Measurements from ENCODE around the gene NUP160.
"Not testable (repeated sequence)": the region's sequence is repeated elsewhere in the genome, so short reads cannot be mapped to it uniquely, and the experiment has no call there.

The NUP160 gene

DNA sequence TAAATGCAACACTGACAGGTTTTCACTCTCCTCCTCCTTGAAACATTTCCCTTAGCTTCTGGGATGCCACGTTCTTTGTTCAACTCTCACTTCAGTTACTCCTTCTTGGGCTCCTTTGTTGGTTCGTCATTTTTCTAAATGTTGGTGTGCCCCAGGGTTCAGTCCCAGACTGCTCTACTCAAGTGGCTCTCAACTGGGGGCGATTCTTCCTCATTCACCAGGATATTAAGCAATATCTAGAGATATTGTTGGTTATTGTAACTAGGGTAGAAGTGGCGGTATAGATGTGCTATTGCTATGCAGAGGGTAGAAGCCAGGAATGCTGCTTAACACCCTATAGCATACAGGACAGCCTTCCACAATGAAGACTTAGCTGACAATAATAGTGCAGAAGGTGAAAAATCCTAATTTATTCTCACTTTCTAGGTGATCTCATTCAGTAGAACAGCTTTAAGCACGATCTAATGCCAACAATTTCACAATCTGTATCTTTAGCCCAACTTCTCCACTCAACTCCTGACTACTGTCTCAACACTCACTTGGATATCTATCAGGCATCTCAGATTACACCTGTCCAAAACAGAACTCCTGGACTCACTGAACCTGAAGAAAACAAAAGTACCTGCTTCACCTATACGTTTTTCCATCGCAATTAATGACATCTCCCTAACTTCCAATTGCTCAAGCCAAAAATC, 4.6 kb downstream of the NUP160 start:
- TF ChIP-seq, protein P1, sequence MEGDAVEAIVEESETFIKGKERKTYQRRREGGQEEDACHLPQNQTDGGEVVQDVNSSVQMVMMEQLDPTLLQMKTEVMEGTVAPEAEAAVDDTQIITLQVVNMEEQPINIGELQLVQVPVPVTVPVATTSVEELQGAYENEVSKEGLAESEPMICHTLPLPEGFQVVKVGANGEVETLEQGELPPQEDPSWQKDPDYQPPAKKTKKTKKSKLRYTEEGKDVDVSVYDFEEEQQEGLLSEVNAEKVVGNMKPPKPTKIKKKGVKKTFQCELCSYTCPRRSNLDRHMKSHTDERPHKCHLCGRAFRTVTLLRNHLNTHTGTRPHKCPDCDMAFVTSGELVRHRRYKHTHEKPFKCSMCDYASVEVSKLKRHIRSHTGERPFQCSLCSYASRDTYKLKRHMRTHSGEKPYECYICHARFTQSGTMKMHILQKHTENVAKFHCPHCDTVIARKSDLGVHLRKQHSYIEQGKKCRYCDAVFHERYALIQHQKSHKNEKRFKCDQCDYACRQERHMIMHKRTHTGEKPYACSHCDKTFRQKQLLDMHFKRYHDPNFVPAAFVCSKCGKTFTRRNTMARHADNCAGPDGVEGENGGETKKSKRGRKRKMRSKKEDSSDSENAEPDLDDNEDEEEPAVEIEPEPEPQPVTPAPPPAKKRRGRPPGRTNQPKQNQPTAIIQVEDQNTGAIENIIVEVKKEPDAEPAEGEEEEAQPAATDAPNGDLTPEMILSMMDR (IDR thresholded peaks at IDR 0.05; ENCODE audit: insufficient read depth, low read length, missing control alignments) = no peak
- H3K4me3 ChIP-seq (ENCODE audit: low read depth, low read length) = no peak overlapping the region
- no peak for DNase-seq (ENCODE audit: low read depth, low spot score)
- ChIA-PET POLR2A (no interaction called here), CTCF (interaction anchor here (1.0 kb wide), 1 partner anchor 91 kb away, joined by 3 read pairs; no protein-coding TSS in a partner anchor)

DNA sequence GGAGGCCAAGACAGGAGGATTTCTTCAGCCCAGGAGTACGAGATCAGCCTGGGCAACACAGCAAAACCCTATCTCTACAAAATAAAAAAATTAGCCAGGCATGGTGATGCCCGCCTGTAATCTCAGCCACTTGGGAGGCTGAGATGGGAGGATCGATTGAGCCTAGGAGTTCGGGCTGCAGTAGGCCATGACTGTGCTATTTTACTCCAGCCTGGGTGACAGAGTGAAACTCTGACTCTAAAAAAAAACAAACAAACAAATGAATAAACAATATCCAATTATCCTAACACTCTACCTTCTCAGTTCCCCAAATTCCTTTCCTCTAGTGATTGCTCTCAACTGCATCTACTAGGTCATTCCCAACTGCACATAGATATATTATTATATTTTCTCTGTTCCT, 5.4 kb downstream of the NUP160 start:
- TF ChIP-seq, protein P1 (IDR thresholded peaks at IDR 0.05; ENCODE audit: insufficient read depth, low read length, missing control alignments) = no peak
- DNase-seq (ENCODE audit: low read depth, low spot score) = no peak
- ChIA-PET POLR2A (no interaction called here), CTCF (interaction anchor here (1.0 to 2.3 kb wide), 2 partner anchors 11 to 92 kb away, joined by 3 to 13 read pairs; no protein-coding TSS in a partner anchor)
- no peak overlapping the region for H3K4me3 ChIP-seq (ENCODE audit: low read depth, low read length)

DNA sequence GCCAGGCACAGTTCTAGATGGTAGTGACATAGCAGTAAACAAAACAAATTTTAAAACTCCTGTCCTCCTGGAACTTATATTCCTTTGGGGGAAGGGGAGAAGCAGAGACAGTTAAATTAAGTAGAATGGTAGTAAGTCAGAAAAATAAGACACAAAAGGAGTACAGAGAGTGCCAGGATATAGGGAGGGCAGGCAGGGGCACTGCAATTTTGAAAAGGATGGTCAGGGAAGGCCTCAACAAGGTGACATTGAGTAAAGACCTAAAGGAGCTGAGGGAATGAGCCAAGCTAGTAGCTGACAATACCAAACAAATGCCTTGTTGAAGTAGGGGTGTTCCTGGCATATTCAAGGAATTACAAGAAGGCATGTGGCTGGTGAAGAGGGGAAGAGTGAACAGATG, 10.2 kb downstream of the NUP160 start:
- POLR2A ChIA-PET = no interaction called here
- CTCF ChIA-PET = interaction anchor here (0.8 kb wide), 1 partner anchor 13 kb away, joined by 4 read pairs; no protein-coding TSS in a partner anchor
- no peak overlapping the region for H3K4me3 ChIP-seq (ENCODE audit: low read depth, low read length)
- TF ChIP-seq, protein P1 (IDR thresholded peaks at IDR 0.05; ENCODE audit: insufficient read depth, low read length, missing control alignments) = no peak
- DNase-seq (ENCODE audit: low read depth, low spot score) = no peak

DNA sequence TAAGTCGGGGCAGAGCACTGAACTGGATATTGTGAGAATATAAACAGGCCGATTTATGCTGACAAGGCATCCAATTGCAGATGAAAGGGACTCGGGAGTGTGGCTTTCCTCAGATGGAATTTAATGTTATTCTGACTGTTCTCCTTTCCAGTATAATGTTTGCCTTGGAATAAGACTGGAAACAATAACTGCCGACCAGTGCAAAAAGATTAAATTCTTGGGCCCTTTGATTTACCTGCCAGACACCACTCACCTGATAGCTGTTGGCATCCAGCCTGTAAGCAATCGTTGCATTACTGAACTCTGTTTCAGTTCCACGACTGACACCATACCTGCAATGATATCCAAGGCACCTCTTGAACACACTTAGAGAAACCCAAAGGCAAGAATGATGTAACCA, 10.9 kb downstream of the NUP160 start:
- CTCF ChIA-PET = interaction anchor here (1.9 kb wide), 1 partner anchor 16 kb away, joined by 8 read pairs; no protein-coding TSS in a partner anchor

DNA sequence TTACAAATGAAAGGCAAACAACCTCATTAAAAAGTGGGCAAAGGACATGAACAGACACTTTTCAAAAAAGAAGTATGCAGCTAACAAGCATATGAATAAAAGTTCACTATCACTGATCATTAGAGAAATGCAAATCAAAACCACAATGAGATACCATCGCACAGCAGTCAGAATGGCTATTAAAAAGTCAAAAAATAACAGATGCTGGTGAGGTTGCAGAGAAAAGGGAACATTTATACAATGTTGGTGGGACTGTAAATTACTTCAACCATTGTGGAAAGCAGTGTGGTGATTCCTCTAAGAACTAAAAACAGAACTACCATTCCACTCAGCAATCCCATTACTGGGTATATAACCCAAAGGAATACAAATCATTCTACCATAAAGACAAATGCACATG, 18.1 kb downstream of the NUP160 start:
- CTCF ChIA-PET; H3K4me3 ChIP-seq (ENCODE audit: low read depth, low read length); DNase-seq (ENCODE audit: low read depth, low spot score); POLR2A ChIA-PET: not testable (repeated sequence)

More for the DNA sequence above, 10.9 kb downstream of the NUP160 start:
- POLR2A ChIA-PET = no interaction called here
- TF ChIP-seq, protein P1 (IDR thresholded peaks at IDR 0.05; ENCODE audit: insufficient read depth, low read length, missing control alignments) = no peak
- no peak overlapping the region for H3K4me3 ChIP-seq (ENCODE audit: low read depth, low read length)
- no peak for DNase-seq (ENCODE audit: low read depth, low spot score)

DNA sequence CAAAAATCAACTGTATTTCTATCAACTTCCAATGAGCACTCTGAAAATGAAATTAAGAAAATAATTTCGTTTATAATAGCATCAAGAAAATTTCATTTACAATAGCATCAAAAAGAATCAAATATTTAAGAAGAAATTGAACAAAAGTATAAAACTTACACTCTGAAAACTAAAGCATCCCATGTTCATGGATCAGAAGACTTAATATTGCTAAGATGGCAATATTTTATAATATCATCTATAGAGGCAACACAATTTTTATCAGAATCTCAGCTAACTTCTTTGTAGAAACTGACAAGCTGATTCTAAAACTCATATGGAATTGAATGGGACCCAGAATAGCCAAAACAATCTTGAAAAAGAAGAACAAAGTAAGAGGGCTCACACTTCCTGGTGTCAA, 19.9 kb downstream of the NUP160 start:
- no peak for DNase-seq (ENCODE audit: low read depth, low spot score)
- TF ChIP-seq, protein P1 (IDR thresholded peaks at IDR 0.05; ENCODE audit: insufficient read depth, low read length, missing control alignments) = no peak
- CTCF ChIA-PET = interaction anchor here (0.8 kb wide), 1 partner anchor 1347 kb away, joined by 3 read pairs; no protein-coding TSS in a partner anchor
- POLR2A ChIA-PET = no interaction called here
- no peak overlapping the region for H3K4me3 ChIP-seq (ENCODE audit: low read depth, low read length)

DNA sequence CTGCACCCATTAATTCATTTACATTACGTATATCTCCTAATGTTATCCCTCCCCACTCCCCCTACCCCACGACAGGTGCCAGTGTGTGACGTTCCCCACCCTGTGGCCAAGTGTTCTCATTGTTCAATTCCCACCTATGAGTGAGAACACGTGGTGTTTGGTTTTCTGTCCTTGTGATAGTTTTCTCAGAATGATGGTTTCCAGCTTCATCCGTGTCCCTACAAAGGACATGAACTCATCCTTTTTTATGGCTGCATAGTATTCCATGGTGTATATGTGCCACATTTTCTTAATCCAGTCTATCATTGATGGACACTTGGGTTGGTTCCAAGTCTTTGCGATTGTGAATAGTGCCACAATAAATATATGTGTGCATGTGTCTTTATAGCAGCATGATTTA, 25.5 kb downstream of the NUP160 start:
- CTCF ChIA-PET; H3K4me3 ChIP-seq (ENCODE audit: low read depth, low read length); DNase-seq (ENCODE audit: low read depth, low spot score); POLR2A ChIA-PET: not testable (repeated sequence)

All from AG04449 (cell line).